ENCODE results near the gene HCST.

DNA sequence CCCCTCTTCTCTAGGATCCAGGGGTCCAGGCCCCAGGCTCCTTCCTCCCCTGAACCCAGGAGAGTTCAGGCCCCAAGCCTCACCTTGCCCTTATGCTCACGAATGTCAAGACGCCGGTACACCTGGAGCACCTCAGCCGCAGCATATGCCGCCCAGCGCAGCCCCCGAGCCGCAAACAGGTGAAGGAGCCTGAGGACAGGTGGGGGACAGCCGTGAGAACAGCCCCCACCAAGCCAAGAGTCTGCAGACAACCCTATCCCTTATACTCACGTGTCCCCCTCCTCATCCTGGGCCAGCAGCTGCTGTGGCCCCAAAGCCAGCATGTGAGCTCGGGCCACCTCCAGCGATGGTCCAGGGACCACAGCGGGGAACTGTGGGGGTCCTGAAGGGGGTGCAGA lies 5.7 kb upstream of the HCST start:
- TF ChIP-seq, protein P1, sequence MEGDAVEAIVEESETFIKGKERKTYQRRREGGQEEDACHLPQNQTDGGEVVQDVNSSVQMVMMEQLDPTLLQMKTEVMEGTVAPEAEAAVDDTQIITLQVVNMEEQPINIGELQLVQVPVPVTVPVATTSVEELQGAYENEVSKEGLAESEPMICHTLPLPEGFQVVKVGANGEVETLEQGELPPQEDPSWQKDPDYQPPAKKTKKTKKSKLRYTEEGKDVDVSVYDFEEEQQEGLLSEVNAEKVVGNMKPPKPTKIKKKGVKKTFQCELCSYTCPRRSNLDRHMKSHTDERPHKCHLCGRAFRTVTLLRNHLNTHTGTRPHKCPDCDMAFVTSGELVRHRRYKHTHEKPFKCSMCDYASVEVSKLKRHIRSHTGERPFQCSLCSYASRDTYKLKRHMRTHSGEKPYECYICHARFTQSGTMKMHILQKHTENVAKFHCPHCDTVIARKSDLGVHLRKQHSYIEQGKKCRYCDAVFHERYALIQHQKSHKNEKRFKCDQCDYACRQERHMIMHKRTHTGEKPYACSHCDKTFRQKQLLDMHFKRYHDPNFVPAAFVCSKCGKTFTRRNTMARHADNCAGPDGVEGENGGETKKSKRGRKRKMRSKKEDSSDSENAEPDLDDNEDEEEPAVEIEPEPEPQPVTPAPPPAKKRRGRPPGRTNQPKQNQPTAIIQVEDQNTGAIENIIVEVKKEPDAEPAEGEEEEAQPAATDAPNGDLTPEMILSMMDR (conservative IDR thresholded peaks at IDR 0.05 in 1 of 2, IDR thresholded peaks at IDR 0.05 in 1 of 2; ENCODE audit: extremely low read depth in 1 of 2, insufficient read depth in 1 of 2, low read depth in 1 of 2, low read length in 2 of 2), result no peak
- no peak for TF ChIP-seq EZH2 (IDR thresholded peaks at IDR 0.05; ENCODE audit: borderline replicate concordance, low read length)

Measured in mammary epithelial cell (primary cell).